ENCODE measurements around the gene SORCS3.
"Not testable (repeated sequence)": the region's sequence is repeated elsewhere in the genome, so short reads cannot be mapped to it uniquely, and the experiment has no call there.

SORCS3 gene

GRCh38 chr10:104689547-104689946 is 48.5 kb downstream of the SORCS3 start:
- DNase-seq (ENCODE audit: low read depth in 3 of 3), result no peak

- DNase-seq (ENCODE audit: low read depth in 3 of 3), result no peak
Measured at GRCh38 chr10:104690101-104690500, 49.0 kb downstream of the SORCS3 start.

GRCh38 chr10:104690959-104691358 is 49.9 kb downstream of the SORCS3 start:
- no peak for DNase-seq (ENCODE audit: low read depth in 3 of 3)

- DNase-seq (ENCODE audit: low read depth in 3 of 3), result no peak
Measured at GRCh38 chr10:104694074-104694473, 53.0 kb downstream of the SORCS3 start.

- DNase-seq (ENCODE audit: low read depth in 3 of 3), result not testable (repeated sequence)
Measured at GRCh38 chr10:104703262-104703661, 62.2 kb downstream of the SORCS3 start.

- no peak for DNase-seq (ENCODE audit: low read depth in 3 of 3)
Measured at GRCh38 chr10:104706886-104707285, 65.8 kb downstream of the SORCS3 start.

GRCh38 chr10:104707602-104708459 is 66.7 kb downstream of the SORCS3 start:
- no peak for DNase-seq (ENCODE audit: low read depth in 3 of 3)

GRCh38 chr10:104711302-104711721 is 70.2 kb downstream of the SORCS3 start:
- no peak for DNase-seq (ENCODE audit: low read depth in 3 of 3)

- not testable (repeated sequence) for DNase-seq (ENCODE audit: low read depth in 3 of 3)
Measured at GRCh38 chr10:104730593-104730992, 89.5 kb downstream of the SORCS3 start.

- no peak for DNase-seq (ENCODE audit: low read depth in 3 of 3)
Measured at GRCh38 chr10:104731192-104731591, 90.1 kb downstream of the SORCS3 start.

GRCh38 chr10:104732222-104732621 is 91.1 kb downstream of the SORCS3 start:
- no peak for DNase-seq (ENCODE audit: low read depth in 3 of 3)

- no peak for DNase-seq (ENCODE audit: low read depth in 3 of 3)
Measured at GRCh38 chr10:104734433-104734832, 93.3 kb downstream of the SORCS3 start.

- no peak for DNase-seq (ENCODE audit: low read depth in 3 of 3)
Measured at GRCh38 chr10:104735036-104735756, 94.1 kb downstream of the SORCS3 start.

GRCh38 chr10:104735757-104736391 is 94.8 kb downstream of the SORCS3 start:
- DNase-seq (ENCODE audit: low read depth in 3 of 3), result no peak

- DNase-seq (ENCODE audit: low read depth in 3 of 3), result no peak
Measured at GRCh38 chr10:104741127-104741526, 100.0 kb downstream of the SORCS3 start.

GRCh38 chr10:104744052-104744451 is 103.0 kb downstream of the SORCS3 start:
- no peak for DNase-seq (ENCODE audit: low read depth in 3 of 3)

GRCh38 chr10:104750291-104750690 is 109.2 kb downstream of the SORCS3 start:
- no peak for DNase-seq (ENCODE audit: low read depth in 3 of 3)

GRCh38 chr10:104762793-104763192 is 121.7 kb downstream of the SORCS3 start:
- no peak for DNase-seq (ENCODE audit: low read depth in 3 of 3)

GRCh38 chr10:104766341-104766740 is 125.3 kb downstream of the SORCS3 start:
- no peak for DNase-seq (ENCODE audit: low read depth in 3 of 3)

- no peak for DNase-seq (ENCODE audit: low read depth in 3 of 3)
Measured at GRCh38 chr10:104767282-104767681, 126.2 kb downstream of the SORCS3 start.

GRCh38 chr10:104767745-104768144 is 126.7 kb downstream of the SORCS3 start:
- DNase-seq (ENCODE audit: low read depth in 3 of 3), result no peak

- DNase-seq (ENCODE audit: low read depth in 3 of 3), result no peak
Measured at GRCh38 chr10:104773105-104773504, 132.0 kb downstream of the SORCS3 start.
